Activated T-helper 1 cell treated with anti-CD3 and anti-CD28 coated beads, Interleukin-12 subunit alpha, Interleukin-12 subunit beta, Interleukin-2, Interleukin-4 antibody, amounts not matched to agents 30 ng/mL and 10 ng/mL and 1 ng/mL, durations not matched to agents 14 hours and 24 hours and 36 hours (primary cell): ENCODE data around the gene ANKRD53. TPM values are rescaled to one million over a fixed set of nuclear protein-coding genes. Genes with fewer than 3 reads are reported as not detected.

Source experiments
- DNase-seq: peaks from one replicate; pipeline ENCODE4 v3.0.0; 2021; ENCODE audit warnings: low spot score
- H3K27ac Mint-ChIP-seq: one replicate; pipeline ENCODE4 v1.8.0; 2021; ENCODE audit warnings: mild to moderate bottlenecking, mixed read lengths
- H3K27me3 Mint-ChIP-seq: one replicate; pipeline ENCODE4 v1.8.0; 2022; ENCODE audit warnings: mild to moderate bottlenecking, moderate library complexity, mixed read lengths; ENCODE audit not compliant: insufficient read depth
- H3K36me3 Mint-ChIP-seq: one replicate; pipeline ENCODE4 v1.8.0; 2021; ENCODE audit warnings: low read depth, mixed read lengths
- H3K4me1 Mint-ChIP-seq: one replicate; pipeline ENCODE4 v1.8.0; 2021; ENCODE audit warnings: low read depth, mixed read lengths
- H3K4me3 Mint-ChIP-seq: one replicate; pipeline ENCODE4 v1.8.0; 2021; ENCODE audit warnings: mild to moderate bottlenecking, moderate library complexity, mixed read lengths
- H3K9me3 Mint-ChIP-seq: one replicate; pipeline ENCODE4 v1.8.0; 2021; ENCODE audit warnings: mixed read lengths
- intact Hi-C: fragments of 100-400 bp; cut with micrococcal nuclease; formaldehyde crosslinking; loops from one replicate; pipeline ENCODE4 v1.15.1; 2024
- total RNA-seq: library from RNA; stranded (reverse); gene quantifications from 2 replicates; pipeline ENCODE4 v1.2.3, GENCODE V29; 2022

The ANKRD53 gene
- total RNA-seq, 1 donor from 2014 or later = not detected

DNA sequence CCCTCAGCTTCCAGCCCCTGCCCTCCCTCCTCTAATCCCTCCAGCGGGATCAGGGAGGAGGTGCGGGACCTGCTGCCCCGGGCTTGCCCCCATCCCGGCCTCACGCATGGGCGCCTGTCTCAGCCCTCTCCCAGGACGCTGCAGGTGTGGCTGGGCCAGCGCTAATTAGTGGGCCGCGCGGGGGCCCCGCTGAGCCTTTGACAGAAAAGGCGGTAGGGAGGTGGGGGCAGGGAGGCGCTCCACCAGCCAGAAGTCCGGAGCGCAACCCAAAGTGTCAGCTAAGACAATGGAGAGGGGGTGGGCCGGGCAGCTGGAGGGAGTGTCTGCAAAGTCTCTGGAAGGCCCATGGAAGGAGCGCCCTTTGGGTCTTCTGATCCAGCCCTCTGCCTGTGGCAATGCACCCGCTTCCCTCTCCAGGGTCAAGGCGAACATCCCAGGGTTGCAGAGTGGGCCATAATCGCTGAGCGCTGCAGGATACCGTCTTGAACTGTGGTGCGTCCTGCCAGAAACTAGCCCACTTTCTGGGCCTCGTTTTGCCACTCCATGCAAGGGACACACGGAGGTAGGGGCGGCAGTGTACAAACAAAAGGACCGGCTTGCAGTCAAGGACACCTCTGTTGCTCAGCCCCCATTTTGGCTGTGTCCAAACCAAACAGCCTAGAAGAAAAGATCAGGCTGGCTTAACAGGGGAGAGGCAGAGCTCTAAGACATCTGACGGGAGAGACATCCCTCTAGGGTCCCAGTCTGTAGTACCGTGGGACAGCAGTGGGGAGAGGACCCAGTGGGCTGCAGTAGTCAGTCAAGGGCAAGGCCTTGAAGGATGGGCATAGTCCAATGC, 39.2 kb upstream of the ANKRD53 start:
- no peak for DNase-seq
- intact Hi-C loops = no loop called here
- Mint-ChIP-seq H3K4me3 (no peak overlapping the region), H3K27ac (no peak overlapping the region), H3K27me3 (peaks cover 16% of the 10 kb centered on the region), H3K36me3 (no peaks in the 10 kb centered on the region), H3K9me3 (no peaks in the 10 kb centered on the region), H3K4me1 (no peaks in the 10 kb centered on the region)

DNA sequence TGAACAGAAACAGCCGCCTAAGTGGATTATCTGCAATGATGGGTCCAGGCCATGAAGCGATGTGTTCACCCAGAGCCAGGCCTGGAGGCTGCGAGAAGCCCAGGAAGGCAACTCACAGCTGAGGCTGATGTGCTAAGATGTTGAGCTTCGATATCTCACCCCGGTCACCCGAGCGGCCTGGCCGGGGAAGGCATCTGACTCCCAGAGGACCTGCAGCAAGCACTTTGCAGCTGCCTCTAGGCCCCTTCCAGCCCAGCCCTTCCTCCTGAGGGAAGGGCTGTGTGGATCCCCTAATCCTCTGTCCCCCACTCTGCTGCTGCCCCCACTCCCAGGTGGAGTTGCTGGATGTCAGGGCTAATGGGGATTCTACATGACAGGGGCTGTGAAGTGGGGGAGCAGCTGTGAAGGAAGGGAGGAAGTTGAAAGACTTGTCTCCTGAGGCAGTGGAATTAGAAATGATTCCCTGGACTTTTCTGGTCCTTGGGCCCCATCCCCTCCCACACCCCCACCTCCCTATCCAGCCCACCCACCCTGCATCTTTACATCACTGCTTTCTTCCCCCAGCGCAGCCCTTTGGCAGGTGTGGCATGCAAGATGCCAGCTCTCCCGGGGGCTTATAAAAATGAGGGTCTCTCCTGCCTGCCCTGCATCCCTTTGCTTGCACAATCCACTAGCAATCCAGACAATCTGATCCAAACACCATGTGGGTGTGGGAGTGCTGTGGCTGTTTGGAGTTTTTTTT, 38.4 kb upstream of the ANKRD53 start:
- intact Hi-C loops = no loop called here
- DNase-seq = no peak
- no peaks in the 10 kb centered on the region for H3K36me3 Mint-ChIP-seq
- H3K27me3 Mint-ChIP-seq = peaks cover 16% of the 10 kb centered on the region
- no peaks in the 10 kb centered on the region for H3K4me1 Mint-ChIP-seq
- no peaks in the 10 kb centered on the region for H3K9me3 Mint-ChIP-seq
- no peak overlapping the region for H3K4me3 Mint-ChIP-seq
- H3K27ac Mint-ChIP-seq = no peak overlapping the region

DNA sequence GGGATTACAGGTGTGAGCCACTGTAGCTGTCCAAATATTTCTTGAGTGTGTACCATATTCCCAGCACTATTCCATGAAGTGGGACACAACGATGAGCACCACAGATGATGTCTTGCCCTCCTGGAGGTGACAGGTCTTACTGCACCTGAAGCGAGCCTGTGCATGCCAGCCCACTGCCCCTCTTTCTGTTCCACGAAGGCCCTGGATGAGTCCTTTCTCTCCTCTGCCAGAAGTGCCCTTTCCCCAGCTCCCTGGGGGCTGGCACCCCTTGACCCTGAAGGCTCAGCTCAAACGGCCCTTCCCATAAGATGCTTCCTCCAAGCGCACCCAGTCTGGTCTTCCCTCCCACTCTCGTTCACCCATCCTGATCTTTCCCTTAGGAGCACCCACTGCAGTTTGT, 37.2 kb upstream of the ANKRD53 start:
- Mint-ChIP-seq H3K36me3 (no peaks in the 10 kb centered on the region), H3K27ac (no peak overlapping the region), H3K27me3 (peaks cover 17% of the 10 kb centered on the region), H3K4me1 (no peaks in the 10 kb centered on the region), H3K4me3 (no peak overlapping the region), H3K9me3 (no peaks in the 10 kb centered on the region)
- intact Hi-C loops = no loop called here
- DNase-seq = no peak

DNA sequence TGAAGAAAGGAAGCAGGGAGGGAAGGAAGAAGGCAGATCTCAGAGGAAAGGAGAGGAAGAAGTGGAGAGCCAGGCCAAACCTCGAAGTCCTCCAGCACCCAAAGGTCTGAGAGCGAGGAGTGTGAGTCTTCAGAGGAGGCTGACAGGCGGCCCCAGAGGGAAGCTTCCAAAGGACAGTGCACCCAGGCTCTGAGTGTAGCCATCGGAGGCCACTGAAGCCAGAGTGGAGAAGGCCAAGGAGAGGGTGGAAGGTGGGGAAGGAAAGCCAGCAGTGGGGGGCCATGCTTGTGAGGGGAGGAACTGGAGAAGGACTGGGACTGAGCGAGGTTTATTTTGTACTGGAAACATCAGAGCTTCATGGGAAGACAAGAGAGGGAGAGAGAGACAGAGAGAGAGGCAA, 36.7 kb upstream of the ANKRD53 start:
- H3K4me3 Mint-ChIP-seq = no peak overlapping the region
- intact Hi-C loops = no loop called here

DNA sequence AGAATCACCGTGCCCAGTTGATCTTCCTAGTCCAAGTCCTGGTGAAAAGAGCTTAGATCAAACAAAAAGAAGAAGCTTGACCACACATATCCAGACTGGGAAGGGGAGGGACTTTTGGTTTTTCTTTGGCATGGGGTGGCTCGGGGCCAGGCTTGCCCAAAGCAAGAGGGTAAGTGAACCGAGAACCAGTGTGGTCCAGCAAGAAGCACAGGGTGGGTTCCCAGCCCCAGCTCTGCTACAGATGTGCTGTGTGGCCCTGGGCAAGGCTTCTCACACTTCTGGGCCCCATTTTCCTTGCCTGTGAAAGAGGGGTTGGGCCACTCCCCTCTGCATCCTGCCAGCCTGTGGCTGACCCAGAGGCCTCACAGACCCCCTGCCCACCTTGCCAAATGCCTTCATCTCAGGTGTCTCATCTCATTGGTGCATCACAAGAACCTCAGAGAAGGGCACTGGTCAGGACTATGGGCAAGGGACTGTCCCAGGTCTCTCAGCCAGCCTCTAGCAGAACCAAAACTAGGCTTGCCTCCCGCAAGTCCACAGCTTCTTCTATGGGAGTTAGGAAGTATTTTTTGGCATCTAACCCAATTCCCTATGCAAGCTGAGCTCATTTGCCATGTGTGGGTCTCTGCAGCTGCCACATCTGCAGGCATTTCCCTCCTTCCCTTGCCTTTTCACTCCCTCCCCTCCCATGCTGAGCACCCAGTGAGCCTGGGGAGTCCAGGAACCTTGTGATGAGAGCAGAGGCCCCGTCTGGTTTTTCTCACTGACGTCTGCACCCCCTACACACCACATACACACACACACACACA, 35.8 kb upstream of the ANKRD53 start:
- Mint-ChIP-seq H3K9me3 (no peaks in the 10 kb centered on the region), H3K36me3 (no peaks in the 10 kb centered on the region), H3K4me1 (peaks cover 7% of the 10 kb centered on the region), H3K27me3 (peaks cover 20% of the 10 kb centered on the region), H3K4me3 (no peak overlapping the region), H3K27ac (no peak overlapping the region)
- DNase-seq = no peak
- intact Hi-C loops = no loop called here

More for the DNA sequence above, 36.7 kb upstream of the ANKRD53 start:
- H3K36me3 Mint-ChIP-seq = no peaks in the 10 kb centered on the region
- H3K4me1 Mint-ChIP-seq = peaks cover 2% of the 10 kb centered on the region
- peaks cover 16% of the 10 kb centered on the region for H3K27me3 Mint-ChIP-seq
- H3K27ac Mint-ChIP-seq = no peak overlapping the region
- no peak for DNase-seq
- H3K9me3 Mint-ChIP-seq = no peaks in the 10 kb centered on the region

DNA sequence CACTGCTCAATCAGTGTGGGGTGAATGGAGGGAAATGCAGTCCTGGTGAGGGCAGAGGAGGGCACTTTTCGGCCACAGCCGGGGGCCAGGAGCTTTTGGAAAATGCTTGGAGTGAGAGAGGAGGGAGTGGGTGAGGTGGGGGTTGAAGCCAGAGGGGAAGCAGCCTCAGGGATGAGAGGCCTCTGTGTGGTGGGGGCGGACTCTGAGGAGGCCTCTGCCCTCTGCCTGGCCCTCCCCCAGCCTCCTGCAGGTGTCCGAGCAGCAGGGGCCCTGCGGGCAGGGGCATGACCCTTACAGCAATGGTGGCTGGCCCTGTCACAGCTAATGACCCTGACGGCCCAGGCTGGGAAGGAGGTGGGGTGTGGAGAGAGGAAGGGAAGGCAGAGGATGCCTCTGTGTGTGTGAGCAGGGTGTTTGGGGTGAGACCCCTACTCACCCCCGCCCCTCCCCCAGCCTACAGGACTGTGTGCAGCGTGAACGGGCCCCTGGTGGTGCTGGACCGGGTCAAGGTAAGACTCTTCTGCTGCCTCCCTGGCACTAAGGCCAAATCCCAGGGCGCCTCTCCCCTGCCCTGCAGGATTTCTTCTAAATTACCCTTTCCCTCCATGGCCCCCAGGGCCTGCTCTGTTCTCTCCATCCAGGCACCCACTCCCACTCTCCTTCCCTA, 35.1 kb upstream of the ANKRD53 start:
- intact Hi-C loops = no loop called here
- Mint-ChIP-seq H3K36me3 (no peaks in the 10 kb centered on the region), H3K27me3 (peaks cover 20% of the 10 kb centered on the region), H3K27ac (no peak overlapping the region), H3K4me3 (no peak overlapping the region), H3K4me1 (peaks cover 14% of the 10 kb centered on the region), H3K9me3 (no peaks in the 10 kb centered on the region)
- no peak for DNase-seq

DNA sequence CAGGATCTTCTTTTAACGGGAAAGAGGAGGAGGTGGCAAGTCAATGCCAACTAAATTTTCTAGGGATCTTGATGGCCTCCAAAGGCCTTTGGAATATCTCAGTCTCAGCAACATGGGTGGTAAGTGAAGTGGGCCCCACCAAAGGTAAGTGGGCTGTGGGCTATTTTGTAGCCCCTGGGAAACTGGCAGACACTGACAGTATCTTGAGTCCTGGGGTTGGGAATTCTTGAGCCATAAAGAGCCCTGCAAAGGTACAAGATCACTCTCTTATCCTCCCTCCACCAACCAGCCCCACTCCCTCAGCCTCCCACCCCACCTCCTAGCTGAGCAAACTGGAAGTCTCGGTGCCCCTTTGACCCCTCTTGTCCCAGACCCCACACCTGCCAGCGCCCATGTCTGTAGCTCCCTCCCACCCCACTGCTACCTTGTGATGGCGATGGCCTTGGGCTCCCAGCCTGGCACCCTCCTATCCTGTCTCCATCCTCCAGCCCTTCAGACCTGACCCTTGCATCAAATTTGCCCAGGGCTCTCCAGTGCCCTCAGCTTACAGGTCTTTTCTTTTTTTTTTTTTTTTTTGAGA, 34.2 kb upstream of the ANKRD53 start:
- no peaks in the 10 kb centered on the region for H3K36me3 Mint-ChIP-seq
- H3K27me3 Mint-ChIP-seq = peaks cover 17% of the 10 kb centered on the region
- no peaks in the 10 kb centered on the region for H3K9me3 Mint-ChIP-seq
- H3K27ac Mint-ChIP-seq = no peak overlapping the region
- intact Hi-C loops = no loop called here
- DNase-seq = no peak
- H3K4me1 Mint-ChIP-seq = peaks cover 16% of the 10 kb centered on the region
- H3K4me3 Mint-ChIP-seq = no peak overlapping the region

DNA sequence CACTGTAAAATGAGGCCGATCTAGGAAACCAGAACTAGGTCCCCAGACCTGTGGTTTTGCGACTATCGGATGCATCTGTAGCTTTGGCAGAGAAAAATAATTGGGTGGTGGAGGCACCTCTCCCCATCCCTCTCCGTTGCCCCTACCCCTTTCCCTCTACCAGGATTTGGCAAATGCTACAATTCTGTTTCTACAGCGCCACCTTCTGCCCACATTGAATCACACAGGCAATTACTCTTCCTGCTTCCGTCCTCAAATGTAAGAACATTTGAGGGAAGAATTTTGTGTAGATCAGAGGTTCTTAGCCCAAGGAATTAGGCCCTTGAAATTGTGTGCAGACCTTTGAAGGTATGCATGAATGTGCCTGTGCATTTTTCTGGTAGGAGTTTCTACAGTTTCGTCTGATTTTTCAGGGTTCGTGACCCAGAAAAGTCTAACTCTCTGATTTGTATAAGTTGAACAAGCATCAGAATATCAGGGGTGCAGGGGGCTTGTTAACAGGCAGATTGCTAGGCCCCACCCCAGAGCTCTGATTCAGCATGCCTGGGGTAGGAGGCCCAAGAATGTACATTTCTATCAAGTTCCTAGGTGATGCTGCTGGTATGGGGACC, 31.5 kb upstream of the ANKRD53 start:
- Mint-ChIP-seq H3K9me3 (no peaks in the 10 kb centered on the region), H3K4me1 (peaks cover 16% of the 10 kb centered on the region), H3K27ac (no peak overlapping the region), H3K36me3 (no peaks in the 10 kb centered on the region), H3K27me3 (peaks cover 21% of the 10 kb centered on the region), H3K4me3 (no peak overlapping the region)
- DNase-seq = peak; percentile 31
- intact Hi-C loops = loop anchor here (1.0 to 2.0 kb wide), 3 partner anchors 158 to 642 kb away; no protein-coding TSS in a partner anchor

DNA sequence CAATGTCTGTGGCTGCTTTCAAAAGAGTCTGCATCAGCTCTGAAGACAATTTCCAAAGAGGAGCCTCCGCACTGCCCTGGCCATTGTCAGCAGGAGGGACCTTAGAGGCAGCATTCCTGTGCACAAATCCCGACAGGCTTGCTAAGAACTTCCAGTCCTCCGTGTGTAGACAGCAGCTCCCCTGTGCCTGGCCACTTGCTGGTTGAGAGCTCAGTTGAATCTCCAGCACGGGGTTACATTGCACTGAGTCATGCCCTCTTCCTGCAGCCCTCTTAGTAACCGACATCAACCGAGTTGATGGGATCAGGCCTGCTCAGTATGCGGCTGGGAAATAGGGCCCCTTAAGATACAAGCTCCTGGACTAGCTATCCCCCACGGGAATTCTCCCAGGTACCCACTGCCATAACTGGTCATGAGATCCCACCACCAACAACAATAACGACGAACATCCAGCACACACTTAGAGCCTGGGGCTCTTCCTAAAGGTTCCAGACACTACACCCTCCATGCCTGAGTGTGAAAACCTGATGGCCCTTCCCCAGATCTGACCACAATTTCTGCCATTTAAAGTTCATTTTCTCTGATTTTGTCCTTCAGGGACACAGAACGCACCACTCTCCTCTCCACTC, 30.8 kb upstream of the ANKRD53 start:
- H3K27me3 Mint-ChIP-seq = peaks cover 25% of the 10 kb centered on the region
- H3K36me3 Mint-ChIP-seq = no peaks in the 10 kb centered on the region
- DNase-seq = no peak
- H3K9me3 Mint-ChIP-seq = no peaks in the 10 kb centered on the region
- peaks cover 16% of the 10 kb centered on the region for H3K4me1 Mint-ChIP-seq
- H3K4me3 Mint-ChIP-seq = peak overlapping the region; percentile 81
- no peak overlapping the region for H3K27ac Mint-ChIP-seq
- intact Hi-C loops = loop anchor here (1.0 to 2.0 kb wide), 5 partner anchors 76 to 643 kb away; no protein-coding TSS in a partner anchor

DNA sequence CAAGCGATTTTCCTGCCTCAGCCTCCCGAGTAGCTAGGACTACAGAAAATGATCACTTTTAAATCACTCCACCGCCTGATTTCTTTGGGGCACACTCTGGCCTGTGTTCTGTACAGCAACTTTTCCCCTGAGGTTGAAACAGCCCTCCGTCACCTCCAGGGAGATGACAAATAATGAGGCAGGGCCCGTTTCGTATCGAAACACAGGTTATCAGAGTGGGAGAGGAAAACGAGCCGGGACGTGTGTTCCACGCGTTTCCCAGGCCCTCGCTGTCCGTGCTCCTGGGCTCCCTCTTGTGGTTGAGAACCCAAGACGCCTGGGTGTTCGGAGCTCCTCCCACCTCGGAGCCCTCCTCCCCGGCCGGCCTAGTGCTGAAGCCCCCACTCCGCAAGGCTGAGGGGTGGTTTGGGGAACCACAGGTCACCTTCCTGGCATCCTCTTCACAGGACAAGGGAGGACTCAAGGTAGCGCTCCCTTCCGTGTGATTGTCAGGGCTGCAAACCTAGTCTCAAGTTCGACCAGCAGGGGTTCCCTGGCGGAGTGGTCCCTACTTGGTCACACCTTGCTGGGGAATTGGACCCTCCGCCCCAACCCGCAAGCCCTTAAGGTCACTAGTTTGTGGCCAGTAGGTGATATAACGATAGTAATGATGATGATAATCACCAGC, 30.0 kb upstream of the ANKRD53 start:
- H3K4me1 Mint-ChIP-seq = peaks cover 16% of the 10 kb centered on the region
- peaks cover 32% of the 10 kb centered on the region for H3K27me3 Mint-ChIP-seq

DNA sequence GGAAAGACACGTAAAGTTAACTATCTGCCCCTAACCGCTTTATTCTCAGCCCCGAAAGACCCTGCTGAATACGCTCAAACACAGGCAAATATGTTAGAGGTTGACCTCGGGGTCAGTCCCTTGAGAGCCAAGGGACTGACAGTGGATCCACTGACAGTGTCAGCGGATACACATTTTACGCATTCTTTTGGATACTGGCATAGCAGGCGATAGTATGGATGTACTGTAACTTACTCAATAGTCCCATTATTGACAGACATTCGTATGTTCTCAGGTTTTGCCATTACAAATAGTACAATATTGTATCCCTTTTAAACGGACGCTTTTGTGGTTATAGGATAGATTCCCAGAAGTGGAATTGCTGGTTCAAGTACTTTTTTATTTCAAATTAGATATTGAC, 29.3 kb upstream of the ANKRD53 start:
- H3K36me3 Mint-ChIP-seq = no peaks in the 10 kb centered on the region
- peaks cover 16% of the 10 kb centered on the region for H3K4me1 Mint-ChIP-seq
- peaks cover 36% of the 10 kb centered on the region for H3K27me3 Mint-ChIP-seq
- intact Hi-C loops = no loop called here
- H3K4me3 Mint-ChIP-seq = no peak overlapping the region
- H3K27ac Mint-ChIP-seq = no peak overlapping the region
- no peak for DNase-seq
- H3K9me3 Mint-ChIP-seq = no peaks in the 10 kb centered on the region

More for the DNA sequence above, 30.0 kb upstream of the ANKRD53 start:
- Mint-ChIP-seq H3K27ac (no peak overlapping the region), H3K4me3 (peak overlapping the region; percentile 81), H3K36me3 (no peaks in the 10 kb centered on the region), H3K9me3 (no peaks in the 10 kb centered on the region)
- DNase-seq = peak; percentile 67
- intact Hi-C loops = loop anchor here (1.0 kb wide), 2 partner anchors 77 to 86 kb away; no protein-coding TSS in a partner anchor
